HK-2 (cell line): ENCODE data around the gene GPR78.
A peak's percentile ranks its signal among the peaks of the same experiment; 100 is the strongest.

ENCODE experiments used
- DNase-seq: peaks from one replicate; pipeline ENCODE4 v3.0.0-alpha.2; 2018; ENCODE audit not compliant: unreplicated experiment

GPR78 gene

GRCh38 chr4:8580321-8581093 is at the start of gene GPR78:
TSS of gene GPR78 (plus strand) at chr4:8580392. CDS start at chr4:8580983, 591 bp downstream.
- DNase-seq: peak; percentile 31

GRCh38 chr4:8532245-8532781 is 47.9 kb upstream of the GPR78 start:
- DNase-seq: no peak

- DNase-seq: no peak
Observed at GRCh38 chr4:8533274-8533865, 46.8 kb upstream of the GPR78 start.

- peak; percentile 25 for DNase-seq
Observed at GRCh38 chr4:8534129-8534528, 46.1 kb upstream of the GPR78 start.

- no peak for DNase-seq
Observed at GRCh38 chr4:8534611-8535010, 45.6 kb upstream of the GPR78 start.

- no peak for DNase-seq
Observed at GRCh38 chr4:8536467-8536866, 43.7 kb upstream of the GPR78 start.

- DNase-seq: peak; percentile 78
Observed at GRCh38 chr4:8537041-8537461, 43.1 kb upstream of the GPR78 start.

- no peak for DNase-seq
Observed at GRCh38 chr4:8538076-8538702, 42.0 kb upstream of the GPR78 start.

- DNase-seq: peak; percentile 79
Observed at GRCh38 chr4:8538703-8539567, 41.3 kb upstream of the GPR78 start.

GRCh38 chr4:8539661-8540060 is 40.5 kb upstream of the GPR78 start:
- DNase-seq: no peak

GRCh38 chr4:8540072-8540471 is 40.1 kb upstream of the GPR78 start:
- DNase-seq: no peak

GRCh38 chr4:8540586-8540985 is 39.6 kb upstream of the GPR78 start:
- no peak for DNase-seq

- no peak for DNase-seq
Observed at GRCh38 chr4:8540991-8541390, 39.2 kb upstream of the GPR78 start.

- DNase-seq: no peak
Observed at GRCh38 chr4:8541981-8542715, 38.0 kb upstream of the GPR78 start.

GRCh38 chr4:8542776-8543525 is 37.2 kb upstream of the GPR78 start:
- no peak for DNase-seq

GRCh38 chr4:8543623-8544022 is 36.6 kb upstream of the GPR78 start:
- no peak for DNase-seq

GRCh38 chr4:8544282-8544681 is 35.9 kb upstream of the GPR78 start:
- DNase-seq: no peak

- DNase-seq: no peak
Observed at GRCh38 chr4:8544741-8545438, 35.3 kb upstream of the GPR78 start.

- no peak for DNase-seq
Observed at GRCh38 chr4:8545439-8545765, 34.8 kb upstream of the GPR78 start.

GRCh38 chr4:8546766-8547107 is 33.5 kb upstream of the GPR78 start:
- no peak for DNase-seq
